ENCODE data around the gene KRT82.

GRCh38 chr12:52361553-52361952, 44.6 kb downstream of the KRT82 start:
- no peak for TF ChIP-seq CTCF (IDR thresholded peaks at IDR 0.05; ENCODE audit: poor library complexity)
- no peak for TF ChIP-seq EZH2 (IDR thresholded peaks at IDR 0.05; ENCODE audit: borderline replicate concordance)
- TF ChIP-seq EZH2phosphoT487 (IDR thresholded peaks at IDR 0.05; ENCODE audit: low read depth, severe bottlenecking, unreplicated experiment), result no peak

All from hepatocyte (in vitro differentiated cells).